ENCODE results near the gene BTBD10. TPM values are rescaled to one million over a fixed set of nuclear protein-coding genes. Genes with fewer than 3 reads are reported as not detected.

Gene BTBD10
- total and polyA plus RNA-seq, 2 of the 13 experiments (the other 11 are each of a cell fraction or from before 2014, with no cell fraction given) = 9.8 to 26.6 TPM

DNA sequence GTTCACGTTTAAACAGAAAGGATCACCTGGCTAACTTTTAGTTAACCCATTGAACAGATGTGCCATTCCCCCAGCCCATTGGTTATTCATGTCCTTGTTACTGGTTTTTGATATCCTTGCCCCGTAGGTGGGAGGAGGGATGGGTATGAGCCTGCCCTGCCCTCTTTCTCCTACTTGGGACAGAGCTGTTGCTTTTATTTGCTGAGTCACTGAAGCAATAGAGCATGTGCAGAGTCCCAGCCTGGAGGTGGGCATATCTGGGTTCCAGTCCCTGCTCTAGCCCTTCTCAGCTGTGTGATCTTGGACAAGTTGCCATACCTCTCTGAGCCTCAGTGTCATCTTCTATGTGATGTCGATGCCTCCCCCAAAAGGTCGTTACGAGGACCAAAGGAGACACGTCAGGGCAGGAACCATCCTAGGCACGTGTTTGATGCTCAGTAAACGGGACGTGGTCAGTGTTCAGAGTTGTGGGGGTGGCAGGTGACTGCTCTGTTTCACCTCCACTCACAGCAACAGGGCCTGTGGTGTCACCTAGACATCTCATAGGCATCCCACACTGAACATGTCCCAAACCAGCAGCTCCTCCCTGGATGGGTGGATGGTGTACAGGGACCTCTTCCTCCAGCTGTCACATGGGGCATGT is 124.5 kb downstream of the BTBD10 start (continued):
- TF ChIP-seq, protein P1, sequence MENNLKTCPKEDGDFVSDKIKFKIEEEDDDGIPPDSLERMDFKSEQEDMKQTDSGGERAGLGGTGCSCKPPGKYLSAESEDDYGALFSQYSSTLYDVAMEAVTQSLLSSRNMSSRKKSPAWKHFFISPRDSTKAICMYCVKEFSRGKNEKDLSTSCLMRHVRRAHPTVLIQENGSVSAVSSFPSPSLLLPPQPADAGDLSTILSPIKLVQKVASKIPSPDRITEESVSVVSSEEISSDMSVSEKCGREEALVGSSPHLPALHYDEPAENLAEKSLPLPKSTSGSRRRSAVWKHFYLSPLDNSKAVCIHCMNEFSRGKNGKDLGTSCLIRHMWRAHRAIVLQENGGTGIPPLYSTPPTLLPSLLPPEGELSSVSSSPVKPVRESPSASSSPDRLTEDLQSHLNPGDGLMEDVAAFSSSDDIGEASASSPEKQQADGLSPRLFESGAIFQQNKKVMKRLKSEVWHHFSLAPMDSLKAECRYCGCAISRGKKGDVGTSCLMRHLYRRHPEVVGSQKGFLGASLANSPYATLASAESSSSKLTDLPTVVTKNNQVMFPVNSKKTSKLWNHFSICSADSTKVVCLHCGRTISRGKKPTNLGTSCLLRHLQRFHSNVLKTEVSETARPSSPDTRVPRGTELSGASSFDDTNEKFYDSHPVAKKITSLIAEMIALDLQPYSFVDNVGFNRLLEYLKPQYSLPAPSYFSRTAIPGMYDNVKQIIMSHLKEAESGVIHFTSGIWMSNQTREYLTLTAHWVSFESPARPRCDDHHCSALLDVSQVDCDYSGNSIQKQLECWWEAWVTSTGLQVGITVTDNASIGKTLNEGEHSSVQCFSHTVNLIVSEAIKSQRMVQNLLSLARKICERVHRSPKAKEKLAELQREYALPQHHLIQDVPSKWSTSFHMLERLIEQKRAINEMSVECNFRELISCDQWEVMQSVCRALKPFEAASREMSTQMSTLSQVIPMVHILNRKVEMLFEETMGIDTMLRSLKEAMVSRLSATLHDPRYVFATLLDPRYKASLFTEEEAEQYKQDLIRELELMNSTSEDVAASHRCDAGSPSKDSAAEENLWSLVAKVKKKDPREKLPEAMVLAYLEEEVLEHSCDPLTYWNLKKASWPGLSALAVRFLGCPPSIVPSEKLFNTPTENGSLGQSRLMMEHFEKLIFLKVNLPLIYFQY (CRISPR knock-in tag; IDR thresholded peaks at IDR 0.05; ENCODE audit: borderline replicate concordance) = no peak
- TF ChIP-seq SNAI1 (CRISPR knock-in tag; IDR thresholded peaks at IDR 0.05; ENCODE audit: borderline replicate concordance) (no peak), ELF4 (CRISPR knock-in tag; IDR thresholded peaks at IDR 0.05; ENCODE audit: borderline replicate concordance) (no peak), ZNF317 (CRISPR knock-in tag; IDR thresholded peaks at IDR 0.05) (no peak), ZSCAN31 (CRISPR knock-in tag; IDR thresholded peaks at IDR 0.05; ENCODE audit: low read depth) (no peak), GABPA (IDR thresholded peaks at IDR 0.05; ENCODE audit: low read depth, low read length) (no peak), GABPA (CRISPR knock-in tag; IDR thresholded peaks at IDR 0.05; ENCODE audit: low read depth) (no peak), ZNF121 (CRISPR knock-in tag; IDR thresholded peaks at IDR 0.05) (no peak), NFE2L2 (IDR thresholded peaks at IDR 0.05; ENCODE audit: low read length) (peak; percentile 84), ZNF12 (CRISPR knock-in tag; IDR thresholded peaks at IDR 0.05) (no peak), MAFK (conservative IDR thresholded peaks at IDR 0.05 in 1 of 2, IDR thresholded peaks at IDR 0.05 in 1 of 2; ENCODE audit: low read length in 2 of 2) (peak in 1 of 2 experiments; percentile 50; a peak in 1 of 4 replicates), ZNF768 (CRISPR knock-in tag; IDR thresholded peaks at IDR 0.05) (peak; percentile 96), ZNF772 (CRISPR knock-in tag; IDR thresholded peaks at IDR 0.05) (no peak), ZNF335 (CRISPR knock-in tag; IDR thresholded peaks at IDR 0.05) (no peak), FIP1L1 (IDR thresholded peaks at IDR 0.05; ENCODE audit: borderline replicate concordance, insufficient read depth, low read depth, low read length) (no peak), RARA (CRISPR knock-in tag; IDR thresholded peaks at IDR 0.05) (no peak), ZBTB20 (CRISPR knock-in tag; IDR thresholded peaks at IDR 0.05; ENCODE audit: borderline replicate concordance, low read depth) (no peak), SATB2 (CRISPR knock-in tag; IDR thresholded peaks at IDR 0.05) (no peak), ZNF205 (CRISPR knock-in tag; IDR thresholded peaks at IDR 0.05) (no peak), ZNF703 (CRISPR knock-in tag; IDR thresholded peaks at IDR 0.05; ENCODE audit: borderline replicate concordance) (no peak)
- TF ChIP-seq, protein P2, sequence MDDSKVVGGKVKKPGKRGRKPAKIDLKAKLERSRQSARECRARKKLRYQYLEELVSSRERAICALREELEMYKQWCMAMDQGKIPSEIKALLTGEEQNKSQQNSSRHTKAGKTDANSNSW (CRISPR knock-in tag; IDR thresholded peaks at IDR 0.05; ENCODE audit: borderline replicate concordance) = no peak
- TF ChIP-seq, protein P3, sequence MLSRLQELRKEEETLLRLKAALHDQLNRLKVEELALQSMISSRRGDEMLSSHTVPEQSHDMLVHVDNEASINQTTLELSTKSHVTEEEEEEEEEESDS (CRISPR knock-in tag; IDR thresholded peaks at IDR 0.05; ENCODE audit: borderline replicate concordance) = no peak
- TF ChIP-seq, protein P4, sequence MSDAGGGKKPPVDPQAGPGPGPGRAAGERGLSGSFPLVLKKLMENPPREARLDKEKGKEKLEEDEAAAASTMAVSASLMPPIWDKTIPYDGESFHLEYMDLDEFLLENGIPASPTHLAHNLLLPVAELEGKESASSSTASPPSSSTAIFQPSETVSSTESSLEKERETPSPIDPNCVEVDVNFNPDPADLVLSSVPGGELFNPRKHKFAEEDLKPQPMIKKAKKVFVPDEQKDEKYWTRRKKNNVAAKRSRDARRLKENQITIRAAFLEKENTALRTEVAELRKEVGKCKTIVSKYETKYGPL (CRISPR knock-in tag; IDR thresholded peaks at IDR 0.05) = no peak
- TF ChIP-seq, protein P5, sequence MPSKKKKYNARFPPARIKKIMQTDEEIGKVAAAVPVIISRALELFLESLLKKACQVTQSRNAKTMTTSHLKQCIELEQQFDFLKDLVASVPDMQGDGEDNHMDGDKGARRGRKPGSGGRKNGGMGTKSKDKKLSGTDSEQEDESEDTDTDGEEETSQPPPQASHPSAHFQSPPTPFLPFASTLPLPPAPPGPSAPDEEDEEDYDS (CRISPR knock-in tag; IDR thresholded peaks at IDR 0.05) = no peak
- TF ChIP-seq, protein P6, sequence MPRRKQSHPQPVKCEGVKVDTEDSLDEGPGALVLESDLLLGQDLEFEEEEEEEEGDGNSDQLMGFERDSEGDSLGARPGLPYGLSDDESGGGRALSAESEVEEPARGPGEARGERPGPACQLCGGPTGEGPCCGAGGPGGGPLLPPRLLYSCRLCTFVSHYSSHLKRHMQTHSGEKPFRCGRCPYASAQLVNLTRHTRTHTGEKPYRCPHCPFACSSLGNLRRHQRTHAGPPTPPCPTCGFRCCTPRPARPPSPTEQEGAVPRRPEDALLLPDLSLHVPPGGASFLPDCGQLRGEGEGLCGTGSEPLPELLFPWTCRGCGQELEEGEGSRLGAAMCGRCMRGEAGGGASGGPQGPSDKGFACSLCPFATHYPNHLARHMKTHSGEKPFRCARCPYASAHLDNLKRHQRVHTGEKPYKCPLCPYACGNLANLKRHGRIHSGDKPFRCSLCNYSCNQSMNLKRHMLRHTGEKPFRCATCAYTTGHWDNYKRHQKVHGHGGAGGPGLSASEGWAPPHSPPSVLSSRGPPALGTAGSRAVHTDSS (CRISPR knock-in tag; conservative IDR thresholded peaks at IDR 0.05) = no peak

All from HepG2 (cell line).